Myocyte (in vitro differentiated cells): Measurements from ENCODE around the gene MACC1. TPM values are rescaled to one million over a fixed set of nuclear protein-coding genes. Genes with fewer than 3 reads are reported as not detected.

Experiments used
- DNase-seq: peaks from one replicate; pipeline ENCODE4 v3.0.0-alpha.2; 2012; ENCODE audit warnings: low read depth
- total RNA-seq: library from RNA; depleted of rRNA; stranded (reverse); fragments of >200 nt; gene quantifications from 2 replicates; pipeline ENCODE4 v1.2.3, GENCODE V29; 2014

The MACC1 gene
- total RNA-seq, 1 donor from 2014 or later = 0.05 TPM

DNA sequence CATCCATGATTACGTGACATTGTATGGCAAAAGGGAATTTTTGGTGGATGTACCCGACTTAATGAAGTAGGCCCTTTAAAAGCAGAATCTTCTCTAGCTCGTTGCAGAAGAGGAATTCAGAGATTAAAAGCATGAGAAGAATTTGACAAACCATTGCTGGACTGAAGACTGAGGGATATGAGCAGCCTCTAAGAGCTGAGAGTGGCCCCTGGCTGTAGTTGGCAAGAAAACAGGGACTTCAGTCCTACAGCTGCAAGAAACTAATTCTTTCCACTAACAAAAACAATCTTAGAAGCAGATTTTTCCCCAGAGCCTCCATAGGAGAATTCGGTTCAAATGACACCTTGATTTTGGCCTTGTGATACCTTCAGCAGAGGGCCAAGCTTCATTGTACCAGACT is 34.1 kb downstream of the MACC1 start:
- DNase-seq = no peak

DNA sequence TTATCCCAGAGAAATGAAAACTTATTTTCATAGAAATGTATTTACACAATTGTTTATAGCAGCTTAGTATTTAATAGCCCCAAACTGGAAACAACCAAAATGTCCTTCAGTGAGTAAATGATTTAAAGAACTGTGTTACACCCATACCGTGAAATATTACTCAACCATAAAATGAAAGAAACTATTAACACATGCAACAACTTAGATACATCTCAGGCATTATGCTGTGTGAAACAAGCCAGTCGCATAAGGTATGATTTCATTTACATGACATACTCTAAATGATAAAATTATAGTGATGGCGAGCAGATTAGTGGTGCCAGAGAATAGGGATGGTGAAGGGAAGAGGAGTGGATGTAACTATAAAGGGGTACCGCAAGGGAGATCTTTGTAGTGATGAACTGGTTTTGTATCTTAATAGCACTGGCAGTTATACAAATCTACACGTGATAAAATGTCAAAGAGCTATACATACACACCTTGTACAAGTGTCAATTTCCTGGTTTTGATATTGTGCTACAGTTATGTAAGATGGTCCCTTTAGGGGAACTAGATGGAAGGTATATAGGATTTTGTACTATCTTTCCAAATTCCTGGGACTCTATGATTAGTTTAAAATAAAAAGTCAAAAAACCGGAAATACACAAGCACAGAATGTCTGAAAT is 40.5 kb downstream of the MACC1 start:
- no peak for DNase-seq

DNA sequence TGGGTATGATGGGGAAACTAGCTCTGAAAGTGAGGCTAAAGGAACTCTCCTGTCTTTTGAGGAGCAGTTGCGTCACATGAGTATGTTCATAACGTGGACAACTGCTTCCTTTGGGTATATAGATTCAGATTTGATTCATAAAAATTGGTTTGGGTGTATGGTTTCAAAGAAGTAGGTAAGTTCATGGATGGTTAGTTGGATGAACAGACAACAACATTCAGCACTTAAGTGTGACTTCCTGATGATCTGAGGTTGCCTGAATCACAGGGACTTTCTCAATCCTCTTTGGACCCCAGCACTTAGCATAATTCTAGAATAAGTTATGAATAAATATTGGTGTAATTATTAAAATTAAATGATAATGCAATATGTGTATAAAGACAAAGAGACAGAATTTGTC is 43.4 kb downstream of the MACC1 start:
- no peak for DNase-seq

DNA sequence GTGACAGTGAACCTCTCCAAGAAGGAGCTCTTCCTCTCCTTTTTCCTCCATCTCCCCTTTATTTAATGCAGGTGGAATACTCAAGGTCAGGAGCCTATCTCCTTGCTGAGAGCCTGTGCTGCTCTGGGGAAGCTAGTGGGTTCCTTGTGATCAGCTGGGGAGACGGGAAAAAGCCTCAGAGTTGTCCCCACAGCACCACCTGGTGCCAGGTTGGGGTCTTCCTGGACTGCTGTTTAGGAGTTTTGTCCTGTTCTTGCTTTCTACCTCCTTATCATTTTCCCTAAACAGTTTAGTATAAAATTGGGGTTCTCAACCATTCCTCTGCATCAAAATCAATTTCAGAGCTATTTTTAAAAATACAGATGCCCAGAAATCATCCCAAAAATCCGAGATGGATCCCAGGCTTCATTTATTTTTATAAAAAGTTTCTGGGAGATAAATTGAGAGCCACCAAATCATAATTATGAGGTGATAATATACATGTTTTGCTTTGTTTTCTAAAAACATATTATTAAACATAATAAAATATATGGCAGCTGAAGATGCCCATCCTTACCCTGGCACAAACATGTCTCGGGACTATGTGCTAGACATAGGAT is 44.3 kb downstream of the MACC1 start:
- DNase-seq = peak; percentile 71

DNA sequence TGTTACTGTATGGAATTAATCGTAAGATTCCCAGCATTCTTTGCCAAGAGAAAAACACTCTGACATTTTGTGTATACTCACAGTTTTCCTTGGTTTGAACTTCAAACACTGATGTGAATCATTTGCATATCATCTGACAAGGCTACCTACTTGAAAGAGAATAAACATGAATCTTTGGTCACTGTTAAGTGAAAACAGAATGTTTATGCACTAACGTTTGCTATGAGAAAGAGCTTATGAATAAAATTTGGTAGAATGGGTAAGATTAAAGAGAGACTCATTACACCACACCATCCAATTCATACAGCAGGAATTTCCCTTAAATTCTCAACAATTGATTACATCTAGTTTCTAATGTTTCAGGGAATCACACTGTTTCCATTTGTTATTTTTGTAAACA is 46.6 kb downstream of the MACC1 start:
- DNase-seq = no peak

DNA sequence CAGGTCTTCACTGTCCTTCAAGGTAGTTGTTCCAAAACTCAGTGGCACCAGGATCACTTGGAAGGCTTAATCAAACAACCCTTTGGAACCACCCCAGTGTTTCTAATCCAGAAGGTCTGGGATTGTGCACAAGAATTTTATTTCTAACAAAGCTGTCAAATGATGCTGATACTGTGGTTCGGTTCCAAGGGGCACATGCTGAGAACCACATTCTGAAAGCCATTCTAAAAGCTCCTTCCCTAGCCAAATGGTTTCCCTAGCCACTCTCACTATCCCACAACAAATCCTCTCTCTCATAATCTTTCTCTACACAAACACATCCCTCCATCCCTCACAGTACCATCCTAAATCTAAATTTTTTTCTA is 52.1 kb downstream of the MACC1 start:
- no peak for DNase-seq

DNA sequence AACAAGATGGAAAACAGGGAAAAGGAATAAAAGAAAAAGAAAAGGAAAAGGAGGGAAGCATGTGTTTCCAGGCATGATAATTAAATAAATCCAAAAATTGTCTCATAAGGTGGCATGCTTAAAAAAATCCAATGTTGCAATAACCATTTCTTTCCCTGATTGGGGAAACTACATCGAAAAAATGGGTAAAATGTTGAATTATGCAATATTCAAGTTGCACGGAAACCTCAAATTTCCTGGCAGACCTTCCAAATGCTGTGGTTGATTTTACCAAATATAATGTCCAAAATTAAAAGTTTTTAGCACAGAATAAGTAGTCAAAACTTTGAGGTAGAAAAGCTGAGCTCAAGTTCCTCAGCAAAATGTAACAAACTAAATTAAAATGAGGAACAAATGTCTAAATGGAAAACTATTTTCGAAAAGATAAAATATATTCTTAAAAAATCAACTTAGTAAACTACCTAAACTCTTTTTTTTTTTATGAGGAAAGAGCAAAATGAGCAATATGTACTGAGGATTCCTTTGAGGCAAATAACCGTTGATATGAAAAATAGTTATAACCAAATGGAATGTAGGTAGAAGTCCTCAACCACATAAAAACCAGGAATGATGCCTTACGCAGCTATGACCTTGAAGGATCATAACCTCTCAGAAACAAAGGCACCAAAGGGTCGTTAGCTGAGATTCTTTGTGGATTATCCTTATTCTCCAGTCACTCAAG is 52.6 kb downstream of the MACC1 start:
- peak; percentile 60 for DNase-seq

DNA sequence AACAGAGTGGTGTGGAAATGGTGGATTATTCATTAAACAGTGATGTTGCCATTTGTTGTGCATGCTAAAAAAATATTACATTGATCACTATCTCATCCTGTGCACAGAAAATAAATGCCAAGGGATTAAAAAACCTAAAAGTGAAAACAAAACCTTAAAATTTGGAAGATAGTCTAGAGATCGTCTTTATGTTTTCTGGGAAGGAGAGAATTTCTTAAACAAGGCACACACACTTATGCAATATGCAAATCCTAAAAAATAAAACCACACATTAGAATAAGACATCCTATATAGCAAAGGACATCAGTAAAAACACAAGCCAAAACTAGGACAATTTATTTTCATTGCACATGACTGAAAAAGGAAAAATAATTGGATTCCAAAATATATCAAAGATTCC is 54.5 kb downstream of the MACC1 start:
- DNase-seq = no peak

DNA sequence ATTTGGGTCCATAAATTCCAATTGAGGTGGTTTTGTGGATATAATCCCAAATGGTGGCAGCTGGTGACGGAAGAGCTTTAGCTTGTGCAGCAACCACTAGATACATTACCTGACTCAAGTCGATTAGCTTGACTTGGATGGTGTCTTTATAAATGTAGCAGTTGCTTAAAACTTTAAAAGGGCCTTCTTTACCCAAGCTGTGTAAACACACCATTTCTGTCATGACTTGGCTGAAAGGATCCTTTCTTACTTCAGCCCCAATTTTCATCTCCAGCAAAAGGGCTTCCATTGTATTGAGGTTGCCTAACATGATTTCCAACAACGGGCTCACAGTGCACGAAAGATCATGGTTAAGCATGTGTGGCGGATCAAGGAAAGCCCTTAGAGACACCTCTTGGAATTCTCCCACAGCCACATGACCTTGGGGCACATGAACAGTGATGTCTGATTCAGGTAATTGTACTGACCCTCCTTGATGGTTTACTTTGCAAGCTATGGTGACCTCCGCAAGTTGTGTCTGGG is 57.9 kb downstream of the MACC1 start:
- DNase-seq = no peak

DNA sequence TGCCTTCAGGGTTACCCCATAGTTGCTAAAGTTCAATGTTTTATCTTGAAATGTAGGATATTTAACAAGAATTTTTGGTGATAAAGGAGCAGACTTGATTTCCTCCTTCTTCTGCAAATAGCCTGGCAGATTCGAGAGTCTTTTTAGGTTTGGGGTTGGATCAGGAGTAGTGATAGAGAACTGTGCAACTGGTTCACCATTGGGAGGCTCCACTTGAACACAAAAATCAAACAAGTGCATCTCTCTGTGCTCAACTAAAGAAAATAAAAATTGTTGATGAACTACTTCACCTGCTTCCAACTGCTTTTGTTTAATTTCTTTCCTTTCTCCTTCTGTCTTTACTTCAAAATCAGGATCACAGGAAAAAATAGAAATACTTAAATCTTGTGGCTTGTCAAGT is 58.5 kb downstream of the MACC1 start:
- DNase-seq = peak; percentile 36

DNA sequence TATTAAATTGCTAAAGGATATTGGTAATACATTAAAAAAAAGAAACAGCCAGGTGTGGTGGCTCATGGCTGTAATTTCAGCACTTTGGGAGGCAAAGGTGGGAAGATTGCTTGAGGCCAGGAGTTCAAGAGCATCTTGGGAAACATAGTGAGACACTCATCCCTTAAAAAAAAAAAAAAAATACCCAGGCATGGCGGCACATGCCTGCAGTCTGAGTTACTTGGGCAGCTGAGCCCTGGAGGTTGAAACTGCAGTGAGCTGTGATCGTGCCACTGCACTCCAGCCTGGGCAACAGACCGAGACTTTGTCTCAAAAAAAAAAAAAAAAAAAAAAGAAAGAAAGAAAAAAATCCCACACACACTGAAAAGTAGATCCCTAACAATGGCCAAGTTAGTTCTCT is 59.7 kb downstream of the MACC1 start:
- DNase-seq = peak; percentile 26

DNA sequence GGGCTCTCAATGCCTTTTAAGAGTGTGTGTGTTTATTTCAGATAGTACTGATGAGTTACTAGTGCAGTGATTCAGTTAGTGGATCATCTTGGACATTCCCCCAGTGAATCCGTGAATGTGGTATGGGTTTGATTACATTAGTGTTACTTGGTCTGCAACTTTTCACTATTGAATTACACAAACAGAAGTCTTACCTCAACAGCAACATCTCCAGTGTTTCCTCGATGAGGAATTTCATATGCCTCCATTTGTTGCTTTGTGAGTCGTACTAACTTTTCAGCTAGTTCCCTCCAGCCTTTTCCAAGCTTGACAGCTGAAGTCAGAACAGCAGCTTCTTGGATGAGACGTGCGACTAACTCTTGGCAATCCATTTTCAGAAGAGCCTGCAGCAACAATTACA is 63.2 kb downstream of the MACC1 start:
- DNase-seq = peak; percentile 50

DNA sequence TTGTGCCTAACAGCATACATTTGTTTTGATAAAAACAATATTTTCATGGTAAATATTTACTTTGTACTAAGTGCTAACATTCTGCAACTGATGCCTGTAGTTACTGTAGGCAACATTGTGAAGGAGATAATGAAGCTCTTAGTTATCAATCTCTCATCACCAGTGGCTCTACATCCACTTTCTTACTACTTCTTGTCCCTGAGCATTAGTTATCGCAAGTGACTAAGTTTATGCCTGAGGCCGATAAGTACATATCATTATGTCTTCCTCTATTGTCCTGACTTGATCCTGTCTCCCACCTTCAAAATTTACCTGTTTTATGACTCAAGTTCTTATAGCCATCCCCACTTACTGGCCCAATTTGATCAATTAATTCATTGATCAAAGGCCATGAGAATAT is 63.6 kb downstream of the MACC1 start:
- DNase-seq = no peak

DNA sequence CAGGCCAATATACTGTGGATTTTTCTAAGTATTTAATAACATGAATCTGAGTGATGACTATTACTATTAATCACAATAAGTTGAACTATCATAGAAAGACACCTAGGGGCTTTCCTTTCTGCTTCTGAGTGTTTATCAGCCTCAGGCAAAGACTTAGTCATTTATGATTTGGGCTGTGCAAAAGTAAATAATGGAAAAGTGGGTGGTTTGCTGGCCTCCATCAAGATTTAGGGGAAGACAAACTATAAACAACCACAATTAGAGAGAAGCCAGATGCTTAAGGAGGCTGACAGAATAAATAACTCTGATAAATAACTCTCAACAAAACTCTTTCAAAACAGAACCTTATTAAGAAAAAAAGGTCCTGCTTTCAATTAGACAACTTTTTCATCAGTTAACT is 64.7 kb downstream of the MACC1 start:
- DNase-seq = no peak

DNA sequence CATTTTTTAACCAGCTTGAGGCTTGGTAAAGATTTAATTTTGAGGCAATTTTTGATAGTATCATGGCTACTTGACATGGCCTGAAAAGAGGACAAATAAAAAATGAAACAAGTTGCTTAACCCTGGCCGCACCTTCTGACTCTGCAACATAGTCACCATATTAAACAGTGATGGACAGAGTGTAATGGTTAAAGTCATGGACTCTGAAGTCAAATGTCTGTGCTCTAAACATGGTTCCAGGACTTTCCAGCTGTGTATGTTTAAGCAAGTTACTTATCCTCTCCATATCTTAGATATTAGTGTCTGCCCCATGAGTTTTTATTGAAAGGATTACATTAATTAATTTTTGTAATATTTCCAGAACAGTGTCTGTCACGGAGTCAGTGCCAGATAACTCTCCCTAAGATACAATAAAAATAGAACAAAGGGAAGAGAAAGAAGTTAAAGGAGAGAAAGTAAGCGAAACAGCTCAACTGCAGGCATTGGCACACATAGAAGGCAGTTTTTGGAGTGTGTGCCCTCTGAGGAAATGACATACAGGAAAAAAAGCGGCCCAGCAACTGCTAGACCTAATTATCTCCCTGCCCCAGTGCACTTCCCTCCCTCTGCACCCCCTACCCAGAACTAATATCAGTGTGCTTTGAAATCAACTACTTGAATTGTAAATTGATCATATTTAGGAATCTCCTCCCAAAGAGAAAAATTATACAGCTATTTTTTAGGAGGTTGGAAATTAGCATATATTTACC is 65.3 kb downstream of the MACC1 start:
- no peak for DNase-seq

DNA sequence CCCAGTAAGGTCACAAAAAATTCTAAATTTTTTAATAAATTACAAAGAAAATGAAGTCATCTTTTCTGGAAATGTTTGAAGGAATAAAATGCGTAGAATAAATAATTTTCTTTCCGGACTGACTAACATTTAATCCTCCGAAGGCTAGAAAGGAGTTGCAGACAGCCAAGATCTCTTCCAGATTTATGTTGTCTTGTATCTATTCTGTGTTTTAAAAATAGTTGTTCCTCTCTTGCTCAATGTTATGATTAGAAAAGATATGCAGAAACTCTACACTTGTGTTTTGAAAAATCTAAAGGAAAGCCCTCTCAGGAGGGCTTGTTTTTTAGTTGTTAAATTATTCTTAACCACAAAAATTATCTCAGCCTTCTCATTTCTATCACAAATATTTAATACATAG is 70.7 kb downstream of the MACC1 start:
- DNase-seq = peak; percentile 14

DNA sequence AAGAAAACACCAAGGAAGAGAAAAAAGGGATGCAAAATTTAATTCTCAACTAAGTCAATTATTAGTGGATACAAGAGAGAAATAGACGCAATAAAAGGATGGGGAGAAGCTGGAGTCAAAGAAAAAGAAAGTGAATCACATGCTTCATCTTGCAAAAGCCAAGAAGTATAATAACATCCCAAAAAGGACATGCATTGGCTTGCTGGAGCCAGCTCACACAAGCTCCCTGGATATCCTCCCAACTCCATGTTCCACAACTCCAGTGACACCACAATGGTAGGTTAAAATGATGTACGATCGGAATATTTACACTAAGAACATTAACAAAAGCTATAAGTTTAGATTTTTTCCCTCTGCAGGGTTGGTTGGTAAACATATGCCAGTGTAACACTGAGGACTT is 72.4 kb downstream of the MACC1 start:
- no peak for DNase-seq

DNA sequence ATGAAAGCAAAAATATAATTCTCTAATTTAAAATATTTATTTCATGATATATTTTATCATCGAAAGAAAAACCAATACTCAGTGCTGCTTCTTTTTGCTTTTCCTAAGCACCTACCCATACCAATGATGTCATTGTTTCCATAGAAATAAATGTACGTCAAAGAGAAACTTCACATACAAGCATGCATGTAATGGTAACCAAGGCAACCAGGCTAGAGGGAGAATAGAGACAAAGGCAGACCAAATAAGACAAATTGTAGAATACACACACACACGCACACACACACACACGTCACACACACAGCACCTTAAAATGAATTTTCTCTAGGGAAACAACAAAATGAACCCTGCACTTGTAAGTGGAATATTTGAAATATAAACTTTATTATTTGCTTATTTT is 75.5 kb downstream of the MACC1 start:
- DNase-seq = no peak

DNA sequence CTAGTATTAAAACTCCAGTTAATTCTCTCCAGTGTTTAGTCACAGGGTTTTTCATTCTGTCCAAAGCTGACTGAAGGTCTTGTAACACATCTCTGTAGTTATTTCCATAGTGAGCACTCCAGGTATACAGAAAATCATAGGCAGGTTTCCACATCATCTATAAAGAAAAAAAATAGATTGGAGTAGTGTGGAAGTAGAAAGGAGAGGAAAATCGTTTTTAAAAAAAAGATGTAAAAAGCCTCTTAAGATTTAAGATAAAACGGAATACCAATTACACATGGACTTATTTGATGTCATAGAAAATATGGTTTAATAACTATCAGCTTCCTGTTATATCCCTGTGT is 76.2 kb downstream of the MACC1 start:
- no peak for DNase-seq

DNA sequence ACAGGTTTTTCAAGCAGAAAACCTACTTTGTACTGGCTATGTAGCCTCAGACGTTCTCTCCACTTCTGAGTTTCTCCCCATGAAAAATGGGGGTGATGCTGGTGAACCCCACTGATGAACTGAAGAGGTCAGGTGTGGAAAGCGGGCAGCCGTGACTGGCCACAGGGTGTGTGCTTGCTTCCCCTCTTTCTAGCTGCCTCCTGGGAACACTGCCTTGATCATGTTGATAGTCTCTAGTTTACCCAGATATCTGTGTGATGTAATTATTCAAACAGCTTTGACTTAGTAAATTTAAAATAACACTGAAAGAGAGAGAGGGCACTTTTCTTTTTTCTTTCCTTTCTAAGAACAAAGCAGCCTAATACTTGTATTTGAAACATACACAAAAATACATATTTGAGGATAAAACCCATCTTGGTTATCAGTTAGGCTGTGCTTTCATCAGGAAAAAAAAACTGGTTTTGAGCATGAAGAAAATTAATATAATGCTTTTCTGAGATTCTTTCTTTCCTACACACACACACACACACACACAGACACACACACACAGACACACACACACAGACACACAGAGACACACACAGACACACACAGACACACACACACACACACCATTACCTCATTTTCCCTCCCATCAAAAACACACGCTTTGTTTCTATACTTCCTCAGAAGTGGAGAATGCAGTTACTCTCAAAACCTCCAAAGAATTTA is 76.7 kb downstream of the MACC1 start:
- DNase-seq = no peak

DNA sequence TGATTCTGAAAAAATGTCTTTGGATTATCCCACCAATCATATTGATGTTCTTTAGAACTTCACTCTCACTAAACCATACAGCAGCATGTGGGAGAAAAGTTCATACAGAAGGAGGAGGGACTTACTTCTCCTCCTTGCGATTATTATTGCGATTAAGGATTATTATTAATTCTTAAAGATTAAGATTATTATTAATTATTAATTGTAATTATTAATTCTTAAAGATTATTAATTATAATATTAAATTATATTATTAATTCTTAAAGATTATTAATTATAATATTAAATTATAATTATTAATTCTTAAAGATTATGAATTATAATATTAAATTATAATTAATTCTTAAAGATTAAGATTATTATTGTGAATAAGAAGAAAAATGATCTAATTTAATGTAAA is 80.5 kb downstream of the MACC1 start:
- no peak for DNase-seq
